ENCODE results near the gene SLC36A3.
"Not testable (repeated sequence)": the region's sequence is repeated elsewhere in the genome, so short reads cannot be mapped to it uniquely, and the experiment has no call there.

The SLC36A3 gene

DNA sequence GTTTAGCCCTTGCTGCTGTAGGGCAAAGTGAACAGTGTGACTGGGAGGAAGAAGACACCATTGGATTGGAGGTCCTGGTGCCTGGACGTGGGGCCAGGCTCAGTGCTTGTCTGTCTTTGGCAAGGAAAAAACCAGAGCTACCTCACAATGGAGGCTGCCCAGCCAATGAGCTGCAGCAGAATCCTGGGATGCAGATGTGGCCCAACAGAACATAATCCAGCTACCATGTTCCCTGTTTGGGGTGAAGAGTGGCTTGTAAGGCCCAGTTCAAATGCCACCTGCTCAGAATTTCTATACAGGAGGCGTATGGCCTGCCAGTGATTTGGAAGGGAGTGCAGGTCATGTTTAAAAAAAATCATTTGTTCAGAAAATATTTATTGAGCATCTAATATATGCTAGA, at the start of gene SLC36A3:
Gene SLC36A3, minus strand, starts transcription at position 101 of the 400 bp plus-strand sequence. CDS start 412 bp downstream, outside the sequence.
- no peak for DNase-seq

DNA sequence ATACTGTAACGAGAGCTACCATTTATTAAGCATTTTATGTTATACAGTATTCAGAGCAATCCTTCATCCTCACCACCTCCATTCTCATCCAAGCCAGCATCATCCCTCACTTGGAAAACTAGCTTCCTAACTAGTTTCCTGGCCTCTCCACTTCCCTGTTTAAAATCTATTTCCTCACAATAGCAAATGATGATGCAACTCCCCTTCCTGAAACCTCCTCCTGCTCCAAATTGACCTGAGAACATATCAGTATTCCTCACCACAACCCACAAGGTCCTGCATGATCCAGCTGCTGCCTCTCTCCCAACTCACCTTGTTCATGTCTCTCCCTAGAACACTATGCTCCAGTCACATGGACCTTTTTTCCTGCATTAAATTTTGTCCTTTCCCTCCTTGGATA, 48.1 kb upstream of the SLC36A3 start:
- no peak for DNase-seq

- no peak for DNase-seq
Measured at GRCh38 chr5:151348789-151349188, 45.2 kb upstream of the SLC36A3 start.

DNA sequence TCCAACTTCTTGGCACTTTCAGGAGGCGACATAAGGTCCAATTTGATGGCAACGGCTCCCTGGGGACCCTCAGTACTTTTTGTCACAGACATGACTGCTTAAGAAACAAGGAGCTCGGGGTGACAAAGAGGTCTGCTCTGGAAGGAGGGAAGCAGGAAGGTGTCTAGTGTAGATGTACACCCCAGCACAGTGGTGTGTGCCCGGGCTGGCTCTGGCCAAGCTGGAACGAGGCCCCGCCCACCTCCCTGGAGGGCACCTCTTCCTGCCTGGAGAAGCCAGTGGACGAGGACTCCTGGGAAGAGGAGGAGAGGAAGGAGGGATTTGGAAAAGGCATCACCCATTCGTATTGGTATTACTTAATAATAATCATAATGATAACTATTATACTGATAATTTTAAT, 43.8 kb upstream of the SLC36A3 start, which contains the start of gene SLC36A2:
Gene SLC36A2, minus strand, starts transcription at position 191 of the 400 bp plus-strand sequence. Its CDS starts 99 bp downstream, at position 92.
- DNase-seq, result no peak

DNA sequence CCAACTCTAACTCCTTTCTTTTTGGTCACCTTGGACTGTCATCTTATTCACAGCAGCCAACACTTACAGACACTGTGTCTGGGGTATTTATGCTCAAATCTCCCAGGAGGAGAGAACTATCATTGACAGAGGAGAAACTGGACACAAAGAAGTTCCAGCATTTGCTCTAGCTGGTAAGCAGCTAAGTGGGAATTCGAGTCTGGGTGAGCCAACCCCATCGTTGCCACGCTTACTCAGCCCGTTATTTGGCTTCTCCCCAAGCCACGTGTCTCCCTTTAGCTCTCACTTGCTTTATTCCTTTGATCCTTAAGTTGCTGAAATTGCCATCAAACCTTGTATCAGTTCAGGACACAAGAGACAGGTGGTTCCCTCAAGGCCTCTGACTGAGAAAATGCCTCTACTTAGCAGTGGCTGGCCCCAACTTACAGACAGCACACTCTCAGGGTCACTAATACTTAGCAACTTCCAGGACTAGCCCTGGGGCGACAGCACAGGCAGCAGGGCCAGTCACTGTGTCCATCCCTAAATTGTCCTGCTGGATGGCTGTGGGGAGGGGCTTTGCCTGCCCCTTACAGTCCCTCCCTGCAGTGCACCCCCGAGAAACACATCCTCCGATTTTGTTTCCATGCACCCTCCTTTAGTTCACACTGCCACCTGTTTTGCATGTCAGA, 42.4 kb upstream of the SLC36A3 start:
- no peak for DNase-seq

- no peak for DNase-seq
Measured at GRCh38 chr5:151345187-151345807, 41.7 kb upstream of the SLC36A3 start.

- DNase-seq, result no peak
Measured at GRCh38 chr5:151344088-151344487, 40.5 kb upstream of the SLC36A3 start.

- DNase-seq, result no peak
Measured at GRCh38 chr5:151340004-151340403, 36.4 kb upstream of the SLC36A3 start.

DNA sequence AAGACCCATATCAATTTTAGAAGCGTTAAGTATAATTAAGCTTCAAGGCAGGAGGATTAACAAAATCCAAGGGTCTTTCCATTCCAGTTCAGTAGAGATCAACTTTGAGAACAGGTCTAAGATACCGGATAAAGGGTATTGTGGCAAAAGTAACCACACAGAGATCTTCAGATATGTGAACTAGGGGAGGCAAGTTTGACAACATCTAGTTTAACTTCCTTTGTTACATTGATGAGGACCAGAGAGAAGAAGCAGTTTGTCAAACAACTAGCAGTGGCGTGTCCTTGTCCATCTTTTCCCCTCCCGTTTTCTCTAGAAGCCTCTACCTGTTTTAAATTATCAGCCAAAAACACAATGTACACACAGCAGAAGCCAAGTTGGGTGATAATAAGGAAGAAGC, 35.2 kb upstream of the SLC36A3 start:
- DNase-seq, result no peak

- DNase-seq, result no peak
Measured at GRCh38 chr5:151332857-151333256, 29.3 kb upstream of the SLC36A3 start.

DNA sequence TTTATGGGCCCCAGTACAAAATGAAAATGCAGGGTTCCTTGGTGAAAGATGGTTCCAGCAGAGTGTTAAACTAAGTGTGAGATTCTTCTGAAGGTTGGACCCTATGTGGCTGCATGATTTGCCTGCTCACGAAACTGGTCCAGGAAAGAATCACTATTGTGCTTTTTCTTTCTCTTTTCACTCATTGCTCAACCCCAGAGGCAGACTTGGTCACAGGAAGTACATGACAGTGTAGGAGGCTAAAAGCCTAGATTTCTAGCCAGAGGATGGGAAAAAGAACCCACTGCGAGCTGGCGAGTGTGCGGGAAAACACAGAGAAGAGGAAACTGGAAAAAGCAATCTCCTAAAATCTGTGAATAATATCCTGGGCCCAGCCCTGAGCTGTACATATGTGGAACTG, 25.2 kb upstream of the SLC36A3 start:
- no peak for DNase-seq

DNA sequence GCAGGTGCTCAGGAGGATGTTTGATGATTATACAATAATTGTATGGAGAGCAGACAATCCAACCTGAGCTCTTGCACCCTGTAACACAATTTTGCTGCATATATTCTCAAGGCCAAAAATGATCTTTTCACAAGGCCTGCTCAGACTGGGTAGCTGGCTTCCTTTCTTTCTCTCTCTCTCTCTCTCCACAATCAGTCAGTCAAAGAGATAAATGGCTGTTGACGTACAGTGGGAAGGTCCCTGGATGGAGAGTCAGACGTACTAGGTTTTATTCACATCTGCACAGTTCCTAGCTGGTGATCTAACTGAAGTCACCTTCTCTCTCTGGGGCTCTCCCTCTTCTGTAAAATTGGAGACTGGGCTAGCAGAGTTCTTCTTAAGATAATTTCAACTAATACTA, 24.0 kb upstream of the SLC36A3 start:
- no peak for DNase-seq

DNA sequence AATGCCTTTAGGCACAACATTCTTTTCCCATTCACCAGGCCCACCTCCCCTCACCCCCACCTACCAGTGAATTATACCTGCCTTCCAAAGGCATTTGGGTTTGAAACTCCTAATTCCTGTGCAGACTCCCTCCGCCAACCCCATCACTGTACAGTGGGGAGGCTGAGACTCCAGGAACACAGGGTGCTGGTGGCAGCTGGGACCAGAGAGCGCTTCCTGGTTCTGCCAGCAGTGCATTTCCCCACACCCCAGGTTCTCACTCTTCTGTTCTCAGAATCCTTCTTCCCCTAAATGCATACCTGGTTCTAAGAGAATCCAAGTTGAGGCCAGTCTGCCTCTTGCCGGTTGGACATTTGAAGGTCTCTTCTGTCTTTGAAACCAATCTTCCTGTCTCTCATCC, 22.7 kb upstream of the SLC36A3 start:
- DNase-seq, result no peak

GRCh38 chr5:151320481-151320880, 16.9 kb upstream of the SLC36A3 start:
- DNase-seq, result no peak

DNA sequence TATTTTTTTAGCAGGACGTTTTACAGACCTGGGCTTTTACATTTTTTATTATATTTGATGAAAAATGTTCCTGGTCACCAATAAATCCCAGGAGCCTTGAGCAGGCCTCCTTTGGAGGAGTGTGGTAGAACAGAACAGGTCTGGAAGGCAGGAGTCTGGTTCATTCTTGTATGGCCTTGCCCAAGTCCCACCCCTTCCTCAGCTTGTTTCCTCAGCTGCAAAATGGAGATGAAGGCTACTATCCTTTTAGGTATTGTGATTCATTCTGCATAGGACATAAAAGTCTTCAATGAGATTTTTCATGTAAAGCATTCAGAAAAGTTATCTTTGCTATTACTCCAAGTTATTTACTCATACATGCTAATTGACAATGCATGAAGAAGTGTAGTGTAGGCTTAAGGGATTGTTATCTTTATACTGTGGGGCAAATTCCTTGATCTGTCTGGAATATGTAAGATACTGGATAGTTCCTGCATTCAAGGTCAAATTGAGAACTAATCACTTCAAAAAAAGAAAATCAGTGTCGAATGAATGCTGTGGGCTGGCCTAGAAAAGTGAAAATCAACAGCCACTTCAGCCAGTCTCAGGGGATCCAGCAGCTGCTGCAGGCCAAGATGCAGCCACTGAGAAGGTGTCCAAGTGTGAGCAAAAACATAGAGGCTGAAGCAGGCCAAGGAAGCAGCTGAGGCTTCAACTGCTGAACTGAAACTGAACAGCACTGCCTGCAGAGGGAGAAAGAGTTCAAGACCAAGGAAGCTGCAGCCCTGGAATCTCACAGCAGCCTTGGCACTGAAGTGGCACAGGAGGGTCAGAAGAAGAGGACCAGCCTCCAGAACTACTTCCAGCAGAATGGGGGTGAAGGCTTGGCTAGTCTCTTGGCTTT, 15.5 kb upstream of the SLC36A3 start:
- DNase-seq, result no peak

GRCh38 chr5:151317871-151318270, 14.3 kb upstream of the SLC36A3 start:
- DNase-seq, result no peak

GRCh38 chr5:151315998-151316597, 12.5 kb upstream of the SLC36A3 start:
- DNase-seq, result peak; percentile 47 to 53

DNA sequence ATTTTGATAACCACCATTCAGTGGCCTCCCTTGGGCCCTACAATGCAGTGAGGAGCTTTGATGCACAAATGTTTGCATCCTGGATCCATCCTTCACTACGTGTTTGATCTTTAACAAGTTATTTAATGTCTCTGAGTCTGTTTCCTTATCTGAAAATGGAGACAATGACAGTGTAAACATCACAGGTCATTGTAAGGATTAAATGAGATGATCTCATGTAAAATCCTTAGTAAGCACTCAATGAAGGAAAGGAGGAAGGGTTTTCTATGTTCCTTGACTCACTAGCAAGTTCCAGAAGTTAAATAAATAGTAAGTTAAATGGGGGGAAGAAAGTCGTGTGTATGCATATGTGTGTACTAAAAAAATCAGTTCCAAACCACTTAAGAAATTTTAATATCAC, 9.8 kb upstream of the SLC36A3 start:
- no peak for DNase-seq

DNA sequence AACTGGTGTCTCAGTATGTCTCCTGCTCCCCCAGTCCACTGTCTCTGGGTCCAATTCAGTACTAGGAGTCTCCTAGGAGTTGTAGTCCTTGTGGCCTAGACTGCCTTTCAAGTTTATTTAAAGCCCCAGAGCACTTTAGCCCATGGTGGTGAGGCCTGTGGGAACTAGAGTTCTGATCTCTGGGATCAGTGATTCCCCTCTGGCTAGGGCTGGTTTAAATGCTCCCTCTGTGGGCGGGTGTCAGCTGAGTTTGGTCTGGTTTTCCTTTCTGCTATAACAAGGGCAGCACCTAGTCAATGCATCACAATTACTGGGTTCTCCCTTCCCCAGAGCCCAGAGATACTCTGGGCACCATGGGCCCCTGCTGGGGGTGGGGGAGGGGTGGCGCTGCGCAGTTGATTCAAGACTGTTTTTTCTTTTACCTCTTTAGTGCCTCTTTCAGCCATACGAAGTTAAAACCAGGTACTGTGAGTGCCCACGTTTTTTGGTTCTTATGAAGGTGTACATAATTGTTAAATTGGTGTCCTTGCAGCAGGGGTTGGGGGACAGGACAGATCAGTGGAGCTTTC, 9.3 kb upstream of the SLC36A3 start:
- DNase-seq, result no peak

DNA sequence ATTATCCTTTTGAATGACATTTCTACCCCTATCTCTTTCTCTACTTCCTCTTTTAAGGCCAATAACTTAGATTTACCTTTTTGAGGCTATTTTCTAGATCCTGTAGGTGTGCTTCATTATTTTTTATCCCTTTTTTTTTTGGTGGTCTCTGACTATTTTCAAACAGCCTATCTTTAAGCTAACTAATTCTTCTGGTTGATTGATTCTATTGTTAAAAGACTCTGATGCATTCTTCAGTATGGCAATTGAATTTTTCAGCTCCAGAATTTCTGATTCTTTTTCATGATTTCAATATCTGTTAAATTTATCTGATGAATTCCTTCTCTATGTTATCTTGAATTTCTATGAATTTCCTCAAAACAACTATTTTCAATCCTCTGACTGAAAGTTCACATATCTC, 7.4 kb upstream of the SLC36A3 start:
- DNase-seq, result no peak

GRCh38 chr5:151309821-151310220, 6.3 kb upstream of the SLC36A3 start:
- DNase-seq, result not testable (repeated sequence)

DNA sequence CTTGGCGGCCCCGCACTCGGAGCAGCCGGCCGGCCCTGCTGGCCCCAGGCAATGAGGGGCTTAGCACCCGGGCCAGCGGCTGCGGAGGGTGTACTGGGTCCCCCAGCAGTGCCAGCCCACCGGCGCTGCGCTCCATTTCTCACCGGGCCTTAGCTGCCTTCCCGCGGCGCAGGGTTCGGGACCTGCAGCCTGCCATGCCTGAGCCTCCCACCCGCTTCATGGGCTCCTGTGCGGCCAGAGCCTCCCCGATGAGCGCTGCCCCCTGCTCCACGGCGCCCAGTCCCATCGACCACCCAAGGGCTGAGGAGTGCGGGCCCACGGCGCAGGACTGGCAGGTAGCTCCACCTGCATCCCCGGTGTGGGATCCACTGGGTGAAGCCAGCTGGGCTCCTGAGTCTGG, 5.7 kb upstream of the SLC36A3 start:
- DNase-seq, result not testable (repeated sequence)

All from SHP77 (cell line).